GM23248 (cell line): Measurements from ENCODE around the gene LTO1.

Experiments used
- EZH2 ChIP-seq: fragments of 200-600 bp; sonication (generic); IDR thresholded peaks from 2 replicates; pipeline ENCODE4 v1.6.1; 2018; ENCODE audit warnings: antibody characterized with exemption, mild to moderate bottlenecking; ENCODE audit not compliant: insufficient read depth, poor library complexity, severe bottlenecking
- EZH2phosphoT487 ChIP-seq: fragments of 200-600 bp; sonication (generic); IDR thresholded peaks from 2 replicates; pipeline ENCODE4 v1.6.1; 2018; ENCODE audit warnings: antibody characterized with exemption, moderate library complexity, mild to moderate bottlenecking, low read depth; ENCODE audit not compliant: insufficient read depth

DNA sequence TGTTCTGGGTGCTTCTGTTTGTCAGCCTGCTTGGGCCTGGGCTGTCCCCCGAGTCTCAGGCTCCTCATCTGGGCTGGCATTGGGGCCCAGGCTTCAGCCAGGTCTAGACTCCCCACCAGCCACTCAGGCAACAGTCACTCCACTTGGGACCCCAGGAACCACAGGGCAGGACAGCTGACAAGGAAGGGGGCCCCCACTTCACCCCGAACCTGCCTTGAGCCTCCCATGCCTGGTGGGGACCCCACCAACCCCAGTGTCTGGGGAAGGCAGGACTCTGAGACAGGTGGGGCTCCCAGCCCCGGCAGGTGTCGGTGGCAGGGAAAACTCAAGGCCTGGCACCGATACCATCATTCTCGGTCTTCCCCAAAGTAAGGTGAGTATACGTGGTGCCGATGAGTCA is 11.7 kb upstream of the LTO1 start:
- TF ChIP-seq EZH2 (no peak), EZH2phosphoT487 (no peak)
